Measurements from ENCODE around the gene POU2F2. TPM values are rescaled to one million over a fixed set of nuclear protein-coding genes. Genes with fewer than 3 reads are reported as not detected.
A peak's percentile ranks its signal among the peaks of the same experiment; 100 is the strongest.

POU2F2 gene
- total and polyA plus RNA-seq, 2 experiments from 2014 or later, result 2.3 to 4.6 TPM

DNA sequence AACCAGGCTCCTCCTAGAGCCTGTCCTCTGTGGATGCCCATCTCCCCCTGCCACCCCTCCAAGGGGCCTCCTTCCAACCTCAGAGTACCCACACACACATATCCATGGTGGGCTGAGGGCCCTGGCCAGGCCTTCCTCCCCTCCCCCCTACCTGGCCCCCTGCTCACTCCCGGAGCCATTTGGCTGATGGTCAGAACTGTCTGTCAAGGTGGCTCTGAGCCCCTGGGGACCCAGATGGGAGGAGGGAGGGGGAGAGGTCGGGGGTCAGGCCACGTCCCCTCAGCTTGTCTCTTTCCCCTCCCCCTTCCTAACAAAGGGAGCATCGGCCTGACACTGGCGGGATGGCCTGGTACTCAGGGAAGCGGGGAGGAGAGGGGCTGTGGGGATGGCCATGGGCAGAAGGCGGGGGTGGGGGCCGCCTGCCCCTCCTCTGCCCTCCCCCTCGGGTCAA lies 18.7 kb upstream of the POU2F2 start:
- Histone ChIP-seq H3K4me3 (0 out of 2 replicates have a peak overlapping the region, but pooled peaks have one; percentile 34), H3F3A (replicated peaks; ENCODE audit: low read depth) (0 out of 2 replicates have a peak, but pooled peaks cover 9% of the 10 kb centered on the region), H3K79me2 (replicated peaks; ENCODE audit: insufficient read depth) (no peaks in the 10 kb centered on the region), H3K4me1 (ENCODE audit: insufficient read depth) (peaks cover 38% of the 10 kb centered on the region), H3K27ac (ENCODE audit: low read depth) (no peak overlapping the region), H3K27me3 (ENCODE audit: insufficient read depth) (0 out of 2 replicates have a peak, but pooled peaks cover 7% of the 10 kb centered on the region), H3K4me2 (peak overlapping the region; percentile 65; the same call in 1 of the 2 replicates), H2AFZ (peak overlapping the region; percentile 78; the same call in 1 of the 2 replicates), H3K36me3 (ENCODE audit: insufficient read depth) (no peaks in the 10 kb centered on the region), H3K9me2 (ENCODE audit: insufficient read depth) (no peaks in the 10 kb centered on the region), H4K20me1 (replicated peaks; ENCODE audit: insufficient read depth) (no peaks in the 10 kb centered on the region)
- H3K9me3 Mint-ChIP-seq, result no peaks in the 10 kb centered on the region
- no peak overlapping the region for H3K4me3 Mint-ChIP-seq
- no peak for TF ChIP-seq STAT1 (IDR thresholded peaks at IDR 0.05; ENCODE audit: unreplicated experiment)
- no peak for TF ChIP-seq ZNF462 (CRISPR knock-in tag; IDR thresholded peaks at IDR 0.05)
- TF ChIP-seq ZNF114 (CRISPR knock-in tag; IDR thresholded peaks at IDR 0.05), result no peak
- TF ChIP-seq ETS1 (IDR thresholded peaks at IDR 0.05), result no peak
- TF ChIP-seq POLR2AphosphoS5 (IDR thresholded peaks at IDR 0.05; ENCODE audit: low read depth), result no peak
- TF ChIP-seq, protein P1, sequence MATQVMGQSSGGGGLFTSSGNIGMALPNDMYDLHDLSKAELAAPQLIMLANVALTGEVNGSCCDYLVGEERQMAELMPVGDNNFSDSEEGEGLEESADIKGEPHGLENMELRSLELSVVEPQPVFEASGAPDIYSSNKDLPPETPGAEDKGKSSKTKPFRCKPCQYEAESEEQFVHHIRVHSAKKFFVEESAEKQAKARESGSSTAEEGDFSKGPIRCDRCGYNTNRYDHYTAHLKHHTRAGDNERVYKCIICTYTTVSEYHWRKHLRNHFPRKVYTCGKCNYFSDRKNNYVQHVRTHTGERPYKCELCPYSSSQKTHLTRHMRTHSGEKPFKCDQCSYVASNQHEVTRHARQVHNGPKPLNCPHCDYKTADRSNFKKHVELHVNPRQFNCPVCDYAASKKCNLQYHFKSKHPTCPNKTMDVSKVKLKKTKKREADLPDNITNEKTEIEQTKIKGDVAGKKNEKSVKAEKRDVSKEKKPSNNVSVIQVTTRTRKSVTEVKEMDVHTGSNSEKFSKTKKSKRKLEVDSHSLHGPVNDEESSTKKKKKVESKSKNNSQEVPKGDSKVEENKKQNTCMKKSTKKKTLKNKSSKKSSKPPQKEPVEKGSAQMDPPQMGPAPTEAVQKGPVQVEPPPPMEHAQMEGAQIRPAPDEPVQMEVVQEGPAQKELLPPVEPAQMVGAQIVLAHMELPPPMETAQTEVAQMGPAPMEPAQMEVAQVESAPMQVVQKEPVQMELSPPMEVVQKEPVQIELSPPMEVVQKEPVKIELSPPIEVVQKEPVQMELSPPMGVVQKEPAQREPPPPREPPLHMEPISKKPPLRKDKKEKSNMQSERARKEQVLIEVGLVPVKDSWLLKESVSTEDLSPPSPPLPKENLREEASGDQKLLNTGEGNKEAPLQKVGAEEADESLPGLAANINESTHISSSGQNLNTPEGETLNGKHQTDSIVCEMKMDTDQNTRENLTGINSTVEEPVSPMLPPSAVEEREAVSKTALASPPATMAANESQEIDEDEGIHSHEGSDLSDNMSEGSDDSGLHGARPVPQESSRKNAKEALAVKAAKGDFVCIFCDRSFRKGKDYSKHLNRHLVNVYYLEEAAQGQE (IDR thresholded peaks at IDR 0.05; ENCODE audit: unreplicated experiment), result no peak
- TF ChIP-seq EZH2 (IDR thresholded peaks at IDR 0.05; ENCODE audit: low read depth, unreplicated experiment), result no peak
- TF ChIP-seq EZH2phosphoT487 (IDR thresholded peaks at IDR 0.05; ENCODE audit: unreplicated experiment), result no peak
- no peak for TF ChIP-seq CREB1 (CRISPR knock-in tag; IDR thresholded peaks at IDR 0.05; ENCODE audit: low read depth)
- no peak for TF ChIP-seq CTCF (conservative IDR thresholded peaks at IDR 0.05; ENCODE audit: low read depth in 2 of 2)
- no peak for TF ChIP-seq ZNF331 (CRISPR knock-in tag; IDR thresholded peaks at IDR 0.05; ENCODE audit: low read depth)
- TF ChIP-seq NANOG (IDR thresholded peaks at IDR 0.05; ENCODE audit: borderline replicate concordance), result no peak
- no peak for TF ChIP-seq JUNB (IDR thresholded peaks at IDR 0.05; ENCODE audit: unreplicated experiment)
- H3K36me3 Mint-ChIP-seq (ENCODE audit: low read depth), result no peaks in the 10 kb centered on the region; the same call in 2 of the 3 replicates
- H3K27me3 Mint-ChIP-seq (ENCODE audit: insufficient read depth, low read depth, poor library complexity), result peaks cover 23% of the 10 kb centered on the region
- ATAC-seq (peak; percentile 53), DNase-seq (ENCODE audit: low spot score) (peak; percentile 57)
- H3K4me1 Mint-ChIP-seq, result peaks cover 53% of the 10 kb centered on the region
- no peak overlapping the region for H3K27ac Mint-ChIP-seq

Measured in GM23338 (cell line).